ENCODE results near the gene CCDC92.
A peak's percentile ranks its signal among the peaks of the same experiment; 100 is the strongest.

CCDC92 gene

DNA sequence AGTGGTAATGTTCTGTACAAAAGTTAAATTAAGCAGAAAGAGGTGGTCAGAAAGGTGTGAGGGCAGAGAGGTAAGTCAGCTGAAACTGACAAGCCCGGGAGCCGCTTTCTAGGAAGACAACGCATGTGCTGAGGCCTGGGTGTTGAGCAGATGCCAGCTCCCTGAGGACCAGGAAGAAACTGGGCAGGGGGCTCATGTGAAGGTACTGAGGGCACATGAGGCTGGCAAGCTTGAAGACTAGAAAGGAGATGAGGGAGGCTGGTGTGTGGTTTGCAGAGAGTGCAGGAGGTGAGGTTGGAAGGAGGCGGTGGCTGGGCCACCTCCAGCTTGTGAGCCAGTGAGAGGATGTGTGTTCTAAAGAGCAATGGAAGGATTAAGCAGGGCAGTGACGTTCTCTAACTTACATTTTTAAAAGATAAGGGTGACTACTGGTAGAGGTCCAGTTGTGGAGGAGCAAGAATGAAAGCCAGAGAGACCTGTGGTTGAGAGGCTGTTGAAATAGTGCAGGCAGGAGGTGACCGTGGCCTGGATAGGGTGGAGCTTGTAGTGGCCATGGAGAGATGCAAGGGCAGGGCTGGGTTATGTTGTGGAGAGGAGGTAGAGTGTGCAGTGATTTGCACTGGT lies 29.5 kb upstream of the CCDC92 start:
- DNase-seq = no peak

GRCh38 chr12:124001343-124001742 lies 28.7 kb upstream of the CCDC92 start:
- no peak for DNase-seq

DNA sequence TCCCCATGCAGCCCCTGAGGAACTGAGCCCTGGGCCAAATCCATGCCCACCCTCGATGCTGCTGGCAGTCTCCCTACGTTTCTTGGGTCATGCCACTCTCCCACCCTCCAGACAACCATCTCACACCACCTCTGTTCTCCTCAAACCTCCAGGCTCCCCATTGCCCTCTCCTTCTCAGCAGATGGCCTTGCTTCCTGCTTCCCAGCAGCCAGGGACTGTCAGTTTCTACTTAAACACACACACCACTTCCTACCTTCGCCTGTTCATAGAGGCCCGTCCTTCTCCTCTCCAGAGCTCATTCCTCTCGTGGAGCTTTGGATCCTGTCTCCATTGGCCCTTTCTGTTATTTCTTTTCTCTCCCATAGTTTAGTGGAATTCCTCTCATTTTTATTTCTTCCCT lies 27.5 kb upstream of the CCDC92 start:
- DNase-seq = no peak

- DNase-seq = no peak
Measured at GRCh38 chr12:123998991-123999359, 26.3 kb upstream of the CCDC92 start.

DNA sequence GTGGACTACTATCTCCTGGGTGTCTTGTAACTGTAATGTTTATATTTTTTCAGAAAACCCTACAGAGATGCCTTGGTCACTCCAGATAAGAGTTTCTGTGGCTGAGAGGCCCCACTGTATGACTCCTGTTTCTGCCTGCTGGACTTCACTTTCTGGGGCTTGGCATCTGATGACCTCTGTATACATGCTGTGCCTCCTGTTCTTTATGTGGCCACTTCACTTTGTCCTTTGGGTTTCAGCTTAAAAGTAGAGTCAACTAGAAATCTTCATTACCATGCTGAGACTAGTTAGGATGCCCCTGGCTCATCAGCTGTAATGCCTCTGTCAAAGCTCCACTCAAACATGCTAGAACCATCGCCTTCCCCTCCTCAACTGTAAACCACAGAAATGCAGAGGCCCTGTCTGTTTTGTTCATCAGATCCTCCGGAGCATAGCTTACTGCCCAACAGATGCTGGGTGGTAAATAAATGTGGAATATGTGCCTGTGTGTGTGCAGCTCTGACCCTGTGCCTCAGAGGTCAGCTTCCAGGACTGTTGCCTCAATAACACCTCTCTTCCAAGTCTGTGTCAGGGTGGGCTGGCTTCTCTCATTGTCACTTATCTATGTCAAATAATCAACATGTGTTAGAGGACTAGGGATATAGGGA lies 25.8 kb upstream of the CCDC92 start:
- no peak for DNase-seq

GRCh38 chr12:123997908-123998307 lies 25.3 kb upstream of the CCDC92 start:
- no peak for DNase-seq

DNA sequence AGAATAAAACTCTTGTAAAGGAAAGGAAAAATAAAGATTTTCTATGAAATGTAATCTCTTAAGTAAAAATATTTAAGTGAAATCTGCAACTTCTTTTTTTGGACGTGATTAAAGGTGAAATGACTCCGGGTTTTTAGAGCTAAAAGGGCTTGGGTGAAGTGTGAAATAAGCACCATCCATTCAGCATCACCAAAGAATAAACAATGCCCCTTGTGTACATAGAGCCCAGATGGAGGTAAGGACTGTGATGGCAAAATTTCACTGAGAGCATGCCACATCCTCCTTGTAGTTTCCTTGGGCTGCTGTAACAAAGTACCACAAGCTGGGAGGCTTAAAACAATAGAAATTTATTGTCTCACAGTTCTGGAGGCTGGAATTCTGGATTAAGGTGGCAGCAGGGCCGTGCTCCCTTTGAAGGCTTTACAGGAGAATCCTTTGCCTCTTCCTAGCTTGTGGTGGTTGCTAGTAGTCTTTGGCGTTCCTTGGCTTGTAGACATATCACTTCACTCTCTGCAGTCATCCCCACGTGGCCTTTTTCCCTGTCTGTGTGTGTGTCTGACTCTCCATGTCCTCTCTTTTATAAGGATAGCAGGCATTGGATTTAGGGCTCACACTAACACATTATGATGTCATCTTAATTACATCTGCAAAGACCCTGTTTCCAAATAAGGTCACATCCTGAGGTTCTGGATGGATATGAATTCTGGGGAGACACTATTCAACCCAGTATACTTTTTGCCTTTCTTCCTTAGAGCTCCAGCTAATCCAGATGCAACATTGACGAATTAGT lies 24.6 kb upstream of the CCDC92 start:
- no peak for DNase-seq

DNA sequence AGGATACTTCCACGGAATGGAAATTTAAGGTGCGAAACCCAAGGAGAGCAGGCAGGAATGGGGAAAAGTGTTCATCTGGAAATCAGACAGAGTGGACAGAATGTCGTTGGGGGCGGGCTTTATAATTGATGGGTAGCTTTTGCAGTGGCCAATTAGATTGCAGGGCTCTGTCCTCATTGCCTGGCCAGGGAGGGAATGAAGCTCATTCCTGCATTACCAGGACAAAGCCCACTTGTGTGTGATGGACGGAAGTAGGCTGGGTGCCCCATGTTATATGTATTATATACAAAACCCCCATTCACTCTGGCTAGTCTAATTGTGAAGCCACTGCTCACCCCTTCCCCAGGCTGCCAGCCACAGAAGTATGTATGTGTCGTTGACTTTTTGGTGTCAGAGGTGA lies 23.9 kb upstream of the CCDC92 start:
- no peak for DNase-seq

DNA sequence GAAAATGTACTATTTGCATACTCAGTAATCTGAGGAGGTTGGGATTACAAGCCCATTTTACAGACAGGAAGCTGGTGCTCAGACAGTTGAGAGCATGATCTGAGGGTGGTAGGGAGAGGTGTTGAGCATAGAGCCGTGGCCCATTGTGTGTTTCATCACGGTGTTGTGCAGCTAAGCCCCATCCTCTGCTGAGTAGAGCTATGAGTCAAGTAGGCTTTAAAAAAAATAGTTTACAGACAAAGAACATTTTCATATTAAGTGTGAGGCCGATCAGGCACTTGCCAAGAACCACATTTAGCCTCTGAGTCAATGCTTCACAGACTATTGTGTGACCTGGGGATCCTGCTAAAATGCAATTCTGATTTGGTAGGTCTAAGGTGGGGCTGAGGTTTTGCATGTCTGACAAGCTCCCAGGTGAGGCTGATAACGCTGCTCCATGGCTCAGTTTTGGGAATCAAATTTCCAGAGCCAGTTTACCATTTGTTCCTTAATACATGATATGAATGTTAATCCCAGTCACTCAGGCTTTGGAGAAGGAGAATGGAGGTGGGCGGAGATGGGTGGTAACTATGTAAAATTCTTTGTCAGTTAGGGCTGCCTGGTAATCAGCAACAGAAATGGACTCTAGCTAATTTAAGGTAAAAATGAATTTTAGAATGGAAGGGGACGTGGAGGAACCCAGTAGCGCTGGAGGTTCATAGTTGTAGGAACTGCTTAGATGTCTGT lies 22.6 kb upstream of the CCDC92 start:
- DNase-seq = no peak

GRCh38 chr12:123992118-123992825 lies 19.6 kb upstream of the CCDC92 start:
- no peak for DNase-seq

GRCh38 chr12:123991372-123991951 lies 18.8 kb upstream of the CCDC92 start:
- no peak for DNase-seq

- DNase-seq = no peak
Measured at GRCh38 chr12:123990511-123990910, 17.9 kb upstream of the CCDC92 start.

GRCh38 chr12:123989753-123990152 lies 17.1 kb upstream of the CCDC92 start:
- DNase-seq = no peak

- DNase-seq = no peak
Measured at GRCh38 chr12:123989168-123989567, 16.5 kb upstream of the CCDC92 start.

GRCh38 chr12:123987022-123987421 lies 14.4 kb upstream of the CCDC92 start:
- peak in 1 of 2 experiments; percentile 16 for DNase-seq

DNA sequence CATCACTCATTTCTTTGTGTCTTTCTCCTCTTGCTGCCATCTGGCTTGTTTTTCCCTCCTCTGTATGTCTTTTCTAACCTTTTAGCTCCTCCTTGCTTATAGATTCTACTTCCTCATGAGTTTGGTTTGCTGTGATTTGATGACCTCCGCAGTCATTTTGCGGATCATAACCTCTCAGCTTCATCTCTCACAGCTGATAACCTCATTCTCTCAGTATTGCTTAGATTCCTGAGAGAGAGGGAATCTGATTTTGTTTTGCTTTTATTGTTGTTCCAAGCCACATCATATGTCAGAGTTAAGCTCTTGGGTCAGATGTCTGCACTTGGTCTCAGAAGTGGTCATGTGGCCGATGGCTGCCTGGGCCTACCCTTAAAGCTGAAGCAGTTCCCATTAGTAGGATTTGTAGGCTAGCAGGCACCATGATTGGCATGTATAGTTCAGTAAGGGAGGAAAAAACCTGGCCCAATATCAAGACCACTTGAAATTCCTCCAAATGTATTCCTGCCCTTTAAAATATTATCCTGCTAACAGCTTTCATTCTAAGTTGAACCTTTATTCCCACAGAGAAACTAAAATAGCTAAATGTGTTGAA lies 13.8 kb upstream of the CCDC92 start:
- peak in 1 of 2 experiments; percentile 24 for DNase-seq

DNA sequence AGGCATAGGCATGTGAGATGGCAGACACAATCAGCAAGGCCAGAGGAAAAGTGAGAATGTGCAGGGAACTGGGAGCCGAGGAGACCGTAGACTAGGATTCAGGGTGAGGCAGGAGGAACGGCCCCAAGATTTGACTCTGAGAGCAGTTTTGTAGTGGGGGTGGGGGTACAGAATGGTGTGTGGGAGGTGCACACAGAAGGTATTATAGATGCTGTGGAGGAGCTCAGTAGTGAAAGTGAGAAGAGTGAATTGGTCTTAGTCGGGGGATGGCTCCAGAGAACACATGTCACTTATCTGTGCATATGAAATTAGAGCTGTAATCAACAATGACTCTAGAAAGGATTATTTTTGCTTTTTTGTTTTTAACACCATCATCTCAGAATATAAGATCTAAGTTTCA lies 12.3 kb upstream of the CCDC92 start:
- DNase-seq = no peak

GRCh38 chr12:123983822-123984485 lies 11.3 kb upstream of the CCDC92 start:
- DNase-seq = peak; percentile 50 to 70

DNA sequence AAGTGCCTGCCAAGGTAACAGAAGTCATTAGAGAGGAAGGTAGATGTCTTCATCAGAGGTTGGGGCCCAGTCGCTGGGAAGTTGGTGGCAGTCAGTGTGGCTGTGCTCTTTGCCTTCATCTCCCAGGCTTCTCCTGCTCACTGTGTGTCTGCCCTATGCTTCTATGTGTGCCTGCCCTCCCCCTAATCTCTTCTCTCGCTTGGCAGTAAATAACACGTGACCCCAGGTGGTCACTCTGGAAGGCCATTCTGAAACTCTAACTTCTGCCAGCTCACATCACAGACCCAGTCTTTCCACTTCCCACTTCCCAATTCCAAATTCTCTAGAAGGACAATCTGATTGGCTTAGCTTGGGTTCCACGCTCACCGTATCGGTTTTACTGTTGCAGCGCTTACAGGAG lies 9.6 kb upstream of the CCDC92 start:
- no peak for DNase-seq

DNA sequence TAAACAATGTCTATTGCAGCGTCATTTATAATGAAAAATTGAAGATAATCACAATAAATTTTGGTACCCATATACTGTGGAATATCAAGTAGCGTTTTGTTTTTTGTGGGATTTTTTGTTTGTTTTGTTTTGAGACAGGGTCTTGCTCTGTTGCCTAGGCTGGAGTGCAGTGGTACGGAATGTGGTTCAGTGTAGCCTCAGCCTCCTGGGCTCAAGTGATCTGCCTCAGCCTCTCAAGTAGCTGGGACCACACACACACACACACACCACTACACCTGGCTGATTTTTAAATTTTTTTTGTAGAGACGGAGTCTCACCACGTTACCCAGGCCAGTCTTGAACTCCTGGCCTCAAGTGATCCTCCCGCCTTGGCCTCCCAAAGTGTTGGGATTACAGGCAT lies 6.9 kb upstream of the CCDC92 start:
- DNase-seq = no peak

DNA sequence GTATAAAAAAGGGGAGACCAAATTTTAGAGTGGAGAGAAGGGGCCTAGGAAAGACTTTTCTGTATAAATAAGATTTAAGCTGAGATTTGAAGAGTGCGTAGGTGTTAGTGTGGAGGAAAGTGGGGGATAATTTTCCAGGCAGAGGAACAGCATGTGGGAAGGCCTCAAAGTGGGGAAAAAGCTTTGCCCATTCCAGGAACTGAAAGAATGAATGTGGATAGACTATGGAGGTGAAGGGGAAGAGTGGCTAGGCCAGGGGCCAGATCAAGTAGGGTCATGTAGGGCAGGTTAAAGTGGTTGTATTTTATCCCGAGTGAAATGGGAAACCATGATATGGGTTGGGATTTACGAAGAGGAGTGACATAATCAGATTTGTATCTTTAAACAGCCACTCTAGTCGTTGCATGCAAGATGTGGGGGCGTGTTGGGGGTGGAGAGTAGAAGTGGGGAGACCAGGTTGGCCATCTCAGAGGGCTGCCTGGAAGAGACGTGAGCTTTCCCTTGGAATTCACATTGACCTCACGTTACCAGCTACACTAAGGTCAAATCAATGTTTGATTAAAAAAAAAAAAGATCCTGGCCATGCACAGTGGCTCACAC lies 3.7 kb upstream of the CCDC92 start:
- no peak for DNase-seq
